ENCODE data around the gene GON7.
"Not testable (repeated sequence)": the region's sequence is repeated elsewhere in the genome, so short reads cannot be mapped to it uniquely, and the experiment has no call there.

GRCh38 chr14:93165271-93166265, 41.3 kb downstream of the GON7 start:
- not testable (repeated sequence) for TF ChIP-seq CTCF (IDR thresholded peaks at IDR 0.05; ENCODE audit: insufficient read depth, low read length, poor library complexity, severe bottlenecking); EZH2phosphoT487 (conservative IDR thresholded peaks at IDR 0.05; ENCODE audit: low read length)

Measured in SU-DHL-6 (cell line).